Stomach (tissue), 9 donors: ENCODE measurements around the gene CTNND2. TPM values are rescaled to one million over a fixed set of nuclear protein-coding genes. Genes with fewer than 3 reads are reported as not detected.

Experiments
- DNase-seq, 2 donors: peaks; one replicate each; pipeline versions ENCODE4 v3.0.0 to v3.0.0-alpha.2; 2013 to 2019
- H3K27ac ChIP-seq, 5 donors: fragments of 200-600 bp in 4 of 5; sonication (generic) in 4 of 5; one replicate each; pipeline ENCODE4 v1.5.1; 2013 to 2019; ENCODE audit warnings: mild to moderate bottlenecking in 1 of 5, moderate library complexity in 1 of 5
- H3K27me3 ChIP-seq, 3 donors: fragments of 200-600 bp; sonication (generic); one replicate each; pipeline ENCODE4 v1.5.1; 2017 to 2019; ENCODE audit warnings: mixed run types in 1 of 3
- H3K36me3 ChIP-seq, 4 donors: fragments of 200-600 bp; sonication (generic); 1 replicate in 3 of 4; 2 replicates in 1 of 4; pipeline ENCODE4 v1.5.1; 2016 to 2019
- H3K4me1 ChIP-seq, 4 donors: fragments of 200-600 bp; sonication (generic); one replicate each; pipeline ENCODE4 v1.5.1; 2016 to 2019
- H3K4me3 ChIP-seq, 4 donors: fragments of 200-600 bp; sonication (generic) in 3 of 4; one replicate each; pipeline ENCODE4 v1.5.1; 2016 to 2019; ENCODE audit warnings: mild to moderate bottlenecking in 1 of 4
- H3K9me3 ChIP-seq, 4 donors: fragments of 200-600 bp; sonication (generic); one replicate each; pipeline ENCODE4 v1.5.1; 2016 to 2019
- EP300 ChIP-seq: sonication (generic); formaldehyde crosslinking; IDR thresholded peaks from one replicate; pipeline ENCODE4 v1.6.1; 2017; ENCODE audit warnings: antibody characterized with exemption
- POLR2A ChIP-seq, 4 donors: fragments of 450-650 bp; IDR thresholded peaks; one replicate each; pipeline ENCODE4 v1.6.1; 2016; ENCODE audit warnings: antibody characterized with exemption in 4 of 4, control low read depth in 2 of 4, mild to moderate bottlenecking in 1 of 4, moderate library complexity in 1 of 4
- POLR2AphosphoS5 ChIP-seq, 3 donors: sonication (generic); formaldehyde crosslinking; IDR thresholded peaks; one replicate each; pipeline ENCODE4 v1.6.1; 2016; ENCODE audit warnings: antibody characterized with exemption in 3 of 3
- WGBS, 5 donors: extraction: QIAGEN DNeasy Blood & Tissue Kit in 3 of 5; methylation state at CpG; one replicate each; pipeline versions ENCODE4 v1.1.5 to v1.1.7; 2013 to 2018; 5-methylcytosine and 5-hydroxymethylcytosine counted together
- intact Hi-C: fragments of 100-400 bp; cut with DNase I; formaldehyde crosslinking; loops from one replicate; pipeline ENCODE4 v1.15.1; 2023; ENCODE audit warnings: low total_unique reads
- polyA plus RNA-seq, 3 donors: library from polyadenylated mRNA; stranded (reverse); fragments of 200-250 nt; gene quantifications; one replicate each; pipeline ENCODE4 v1.2.3, GENCODE V29; 2013
- total RNA-seq, 5 donors: library from RNA; depleted of rRNA; stranded (reverse); fragments of >200 nt; gene quantifications; one replicate each; pipeline versions ENCODE4 v1.1.0 to v1.2.3, GENCODE V29; 2014 to 2016
- TF ChIP-seq, protein P1 (sequence below), 7 experiments: fragments of 450-650 bp in 4 of 7; fragments of 200-600 bp in 3 of 7; sonication (generic) in 3 of 7; IDR thresholded peaks; one replicate each; pipeline ENCODE4 v1.5.1; 2016 to 2019; ENCODE audit warnings: antibody characterized with exemption in 7 of 7, control low read depth in 2 of 7, mild to moderate bottlenecking in 1 of 7
- donor health status: healthy with polysubstance abuse.
- donor health status: Bipolar disorder and iron deficiency.
- donor health status: healthy.

CTNND2 gene
- total and polyA plus RNA-seq, 8 donors = 0.29 to 3.4 (median 2.0) TPM; not detected in 2

GRCh38 chr5:10936081-10936855 is 968.0 kb downstream of the CTNND2 start:
- Histone ChIP-seq H3K36me3 (no peaks in the 10 kb centered on the region), H3K9me3 (no peaks in the 10 kb centered on the region)

GRCh38 chr5:10935536-10935935 is 968.7 kb downstream of the CTNND2 start:
- intact Hi-C loops = no loop called here
- H3K9me3 ChIP-seq = no peaks in the 10 kb centered on the region
- no peak overlapping the region for H3K4me3 ChIP-seq
- H3K4me1 ChIP-seq = no peaks in the 10 kb centered on the region
- H3K27me3 ChIP-seq = no peaks in the 10 kb centered on the region
- no peak for TF ChIP-seq EP300
- no peak for TF ChIP-seq POLR2A (IDR thresholded peaks at IDR 0.05)
- TF ChIP-seq, protein P1, sequence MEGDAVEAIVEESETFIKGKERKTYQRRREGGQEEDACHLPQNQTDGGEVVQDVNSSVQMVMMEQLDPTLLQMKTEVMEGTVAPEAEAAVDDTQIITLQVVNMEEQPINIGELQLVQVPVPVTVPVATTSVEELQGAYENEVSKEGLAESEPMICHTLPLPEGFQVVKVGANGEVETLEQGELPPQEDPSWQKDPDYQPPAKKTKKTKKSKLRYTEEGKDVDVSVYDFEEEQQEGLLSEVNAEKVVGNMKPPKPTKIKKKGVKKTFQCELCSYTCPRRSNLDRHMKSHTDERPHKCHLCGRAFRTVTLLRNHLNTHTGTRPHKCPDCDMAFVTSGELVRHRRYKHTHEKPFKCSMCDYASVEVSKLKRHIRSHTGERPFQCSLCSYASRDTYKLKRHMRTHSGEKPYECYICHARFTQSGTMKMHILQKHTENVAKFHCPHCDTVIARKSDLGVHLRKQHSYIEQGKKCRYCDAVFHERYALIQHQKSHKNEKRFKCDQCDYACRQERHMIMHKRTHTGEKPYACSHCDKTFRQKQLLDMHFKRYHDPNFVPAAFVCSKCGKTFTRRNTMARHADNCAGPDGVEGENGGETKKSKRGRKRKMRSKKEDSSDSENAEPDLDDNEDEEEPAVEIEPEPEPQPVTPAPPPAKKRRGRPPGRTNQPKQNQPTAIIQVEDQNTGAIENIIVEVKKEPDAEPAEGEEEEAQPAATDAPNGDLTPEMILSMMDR (IDR thresholded peaks at IDR 0.05) = no peak
- no peak for TF ChIP-seq POLR2AphosphoS5 (IDR thresholded peaks at IDR 0.05)
- H3K27ac ChIP-seq = no peak overlapping the region
- no peak for DNase-seq
- no peaks in the 10 kb centered on the region for H3K36me3 ChIP-seq

More at GRCh38 chr5:10936081-10936855, 968.0 kb downstream of the CTNND2 start:
- Histone ChIP-seq H3K4me3 (no peak overlapping the region), H3K27ac (no peak overlapping the region), H3K4me1 (no peaks in the 10 kb centered on the region), H3K27me3 (no peaks in the 10 kb centered on the region)
- intact Hi-C loops = no loop called here
- no peak for DNase-seq
- 88 to 94% (median 93%) methylated on average over 14 of the region's 14 CpGs for WGBS, 5 donors
- TF ChIP-seq, protein P1 (IDR thresholded peaks at IDR 0.05) = no peak
- TF ChIP-seq POLR2AphosphoS5 (IDR thresholded peaks at IDR 0.05) (no peak), POLR2A (IDR thresholded peaks at IDR 0.05) (no peak), EP300 (no peak)

DNA sequence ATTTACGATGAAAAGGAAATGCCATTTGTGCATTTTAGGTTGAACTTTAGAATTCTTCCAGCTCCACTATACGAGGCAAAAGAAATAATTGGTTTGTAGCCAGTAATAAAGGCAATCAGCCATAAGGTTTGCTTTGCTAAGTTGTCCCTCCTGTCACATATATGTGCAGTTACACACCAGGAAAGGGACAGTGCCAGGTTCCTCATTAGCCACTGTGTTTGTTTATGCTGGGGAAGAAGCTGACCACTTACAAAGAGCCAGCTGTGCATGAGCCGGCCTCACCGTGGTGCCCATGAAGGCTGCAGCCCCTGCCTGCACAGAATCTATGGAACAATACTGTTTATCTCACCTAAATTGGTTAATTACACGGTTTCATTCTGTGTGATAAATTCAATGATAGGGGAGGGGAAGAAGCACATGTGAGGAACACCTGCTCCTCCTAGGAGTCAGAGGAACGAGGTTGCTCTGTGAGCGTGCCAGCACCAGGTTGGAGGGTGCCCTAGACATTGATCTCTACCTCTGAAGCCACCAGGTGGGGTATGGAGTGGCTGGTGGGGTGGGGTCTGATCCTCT is 969.4 kb downstream of the CTNND2 start:
- Histone ChIP-seq H3K4me1 (no peaks in the 10 kb centered on the region), H3K4me3 (no peak overlapping the region), H3K27ac (no peak overlapping the region), H3K27me3 (no peaks in the 10 kb centered on the region), H3K9me3 (peaks cover 0 to 5% (median 2%) of the 10 kb centered on the region in 4 donors), H3K36me3 (no peaks in the 10 kb centered on the region)
- TF ChIP-seq POLR2A (IDR thresholded peaks at IDR 0.05) (no peak), POLR2AphosphoS5 (IDR thresholded peaks at IDR 0.05) (no peak), EP300 (no peak)
- TF ChIP-seq, protein P1 (IDR thresholded peaks at IDR 0.05) = no peak
- intact Hi-C loops = no loop called here
- DNase-seq = peak in 1 of 2 donors; percentile 28
- WGBS, 5 donors = 55 to 79% (median 61%) methylated on average over 7 of the region's 7 CpGs

- Histone ChIP-seq H3K4me1 (no peaks in the 10 kb centered on the region), H3K27ac (no peak overlapping the region), H3K4me3 (no peak overlapping the region), H3K9me3 (peaks cover 0 to 7% (median 3%) of the 10 kb centered on the region in 4 donors), H3K27me3 (no peaks in the 10 kb centered on the region), H3K36me3 (no peaks in the 10 kb centered on the region)
- no peak for DNase-seq
- intact Hi-C loops = no loop called here
- TF ChIP-seq EP300 (no peak), POLR2AphosphoS5 (IDR thresholded peaks at IDR 0.05) (no peak), POLR2A (IDR thresholded peaks at IDR 0.05) (no peak)
- TF ChIP-seq, protein P1 (IDR thresholded peaks at IDR 0.05) = no peak
- 85 to 94% (median 86%) methylated on average over 4 of the region's 4 CpGs for WGBS, 5 donors
Observed at GRCh38 chr5:10933121-10933520, 971.1 kb downstream of the CTNND2 start.
